Fibroblast of lung (primary cell): Measurements from ENCODE around the gene LUZP4.

Experiments
- EZH2 ChIP-seq: IDR thresholded peaks from 2 replicates; pipeline ENCODE4 v1.5.1; 2012; ENCODE audit warnings: low read length, control low read depth, mild to moderate bottlenecking; ENCODE audit errors: missing control alignments
- TF ChIP-seq, protein P1 (sequence below), 2 donors: IDR thresholded peaks in 1 of 2; conservative IDR thresholded peaks in 1 of 2; 1 replicate in 1 of 2; 2 replicates in 1 of 2; pipeline ENCODE4 v1.5.1; 2011 to 2012; ENCODE audit warnings: low read length in 2 of 2, control low read depth in 1 of 2, inconsistent platforms in 1 of 2, low read depth in 1 of 2, mild to moderate bottlenecking in 1 of 2

- TF ChIP-seq, protein P1, sequence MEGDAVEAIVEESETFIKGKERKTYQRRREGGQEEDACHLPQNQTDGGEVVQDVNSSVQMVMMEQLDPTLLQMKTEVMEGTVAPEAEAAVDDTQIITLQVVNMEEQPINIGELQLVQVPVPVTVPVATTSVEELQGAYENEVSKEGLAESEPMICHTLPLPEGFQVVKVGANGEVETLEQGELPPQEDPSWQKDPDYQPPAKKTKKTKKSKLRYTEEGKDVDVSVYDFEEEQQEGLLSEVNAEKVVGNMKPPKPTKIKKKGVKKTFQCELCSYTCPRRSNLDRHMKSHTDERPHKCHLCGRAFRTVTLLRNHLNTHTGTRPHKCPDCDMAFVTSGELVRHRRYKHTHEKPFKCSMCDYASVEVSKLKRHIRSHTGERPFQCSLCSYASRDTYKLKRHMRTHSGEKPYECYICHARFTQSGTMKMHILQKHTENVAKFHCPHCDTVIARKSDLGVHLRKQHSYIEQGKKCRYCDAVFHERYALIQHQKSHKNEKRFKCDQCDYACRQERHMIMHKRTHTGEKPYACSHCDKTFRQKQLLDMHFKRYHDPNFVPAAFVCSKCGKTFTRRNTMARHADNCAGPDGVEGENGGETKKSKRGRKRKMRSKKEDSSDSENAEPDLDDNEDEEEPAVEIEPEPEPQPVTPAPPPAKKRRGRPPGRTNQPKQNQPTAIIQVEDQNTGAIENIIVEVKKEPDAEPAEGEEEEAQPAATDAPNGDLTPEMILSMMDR (conservative IDR thresholded peaks at IDR 0.05 in 1 of 2, IDR thresholded peaks at IDR 0.05 in 1 of 2; ENCODE audit: low read depth in 1 of 2, low read length in 2 of 2): no peak
- TF ChIP-seq EZH2: no peak
These were observed 50.0 kb downstream of the LUZP4 start for GRCh38 chrX:115339441-115340025.
